Naive B cell (primary cell): ENCODE results near the gene EXOSC7. TPM values are rescaled to one million over a fixed set of nuclear protein-coding genes. Genes with fewer than 3 reads are reported as not detected.

Source experiments
- ATAC-seq, 2 donors: fragments of 150-1000 bp; cut with Tn5 transposase; 2 replicates each; pipeline ENCODE4 v1.10.0; 2021; ENCODE audit warnings: low read depth in 2 of 2, mild to moderate bottlenecking in 2 of 2, moderate library complexity in 2 of 2
- DNase-seq: peaks from one replicate; pipeline ENCODE4 v3.0.0; 2022
- H3K27ac Mint-ChIP-seq, 6 donors: one replicate each; pipeline ENCODE4 v1.8.0; 2020 to 2022; ENCODE audit warnings: mild to moderate bottlenecking in 6 of 6, mixed read lengths in 6 of 6, moderate library complexity in 5 of 6, inconsistent platforms in 2 of 6
- H3K27me3 Mint-ChIP-seq, 3 donors: one replicate each; pipeline ENCODE4 v1.8.0; 2021 to 2022; ENCODE audit warnings: mixed read lengths in 3 of 3, mild to moderate bottlenecking in 1 of 3
- H3K36me3 Mint-ChIP-seq, 2 donors: one replicate each; pipeline ENCODE4 v1.8.0; 2020 to 2022; ENCODE audit warnings: mixed read lengths in 2 of 2, inconsistent platforms in 1 of 2, mild to moderate bottlenecking in 1 of 2
- H3K4me1 Mint-ChIP-seq, 3 donors: one replicate each; pipeline ENCODE4 v1.8.0; 2020 to 2022; ENCODE audit warnings: mixed read lengths in 3 of 3, inconsistent platforms in 1 of 3, mild to moderate bottlenecking in 1 of 3, moderate library complexity in 1 of 3
- H3K4me3 Mint-ChIP-seq, 8 donors: one replicate each; pipeline ENCODE4 v1.8.0; 2020 to 2022; ENCODE audit warnings: mild to moderate bottlenecking in 8 of 8, mixed read lengths in 8 of 8, moderate library complexity in 8 of 8, inconsistent platforms in 2 of 8
- H3K9me3 Mint-ChIP-seq, 7 donors: one replicate each; pipeline ENCODE4 v1.8.0; 2020 to 2022; ENCODE audit warnings: mixed read lengths in 7 of 7, mild to moderate bottlenecking in 5 of 7, inconsistent platforms in 2 of 7, moderate library complexity in 1 of 7
- polyA plus RNA-seq, 6 donors: library from polyadenylated mRNA; unstranded; fragments of 300-500 nt; fragmentation: Illumina TruSeq; gene quantifications; one replicate each; pipeline ENCODE4 v1.2.3, GENCODE V29; 2021; ENCODE audit warnings: low read depth in 6 of 6

Gene EXOSC7
- polyA plus RNA-seq, 6 donors from 2014 or later, result 28.4 to 64.3 (median 39.0) TPM

DNA sequence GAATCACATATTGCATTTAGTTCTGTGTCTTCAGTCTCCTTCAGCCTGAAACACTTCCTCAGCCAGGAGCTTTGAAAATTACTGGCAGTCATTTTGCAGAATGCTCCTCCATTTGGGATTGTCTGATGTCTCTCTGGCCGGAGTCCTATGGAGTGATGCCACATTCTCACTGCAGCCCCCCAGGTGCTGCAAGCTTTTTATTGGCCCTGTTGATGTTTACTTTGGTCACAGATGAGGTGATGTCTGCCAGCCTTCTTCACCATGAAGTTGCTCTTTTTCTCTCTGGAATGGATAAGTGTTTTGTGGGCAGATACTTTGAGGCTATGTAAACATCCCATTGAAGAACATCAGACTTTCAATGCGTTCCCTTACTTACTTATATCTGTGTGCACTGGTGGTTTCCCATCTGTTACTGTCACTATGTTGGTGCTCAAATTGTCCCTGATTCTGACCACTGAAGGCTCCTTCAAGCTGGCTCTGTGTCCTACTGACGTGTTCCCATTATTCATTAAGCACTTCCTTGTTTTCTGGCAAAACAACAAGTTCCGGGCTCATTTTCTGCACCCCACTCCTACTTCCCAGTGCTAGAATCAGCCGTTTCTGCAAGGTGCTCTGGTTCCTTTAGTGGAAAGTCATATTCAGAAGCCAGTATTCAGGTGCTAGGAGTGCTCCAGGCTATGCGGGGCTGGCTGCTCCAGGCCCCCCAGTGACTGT lies 48.7 kb downstream of the EXOSC7 start:
- DNase-seq, result no peak
- no peaks in the 10 kb centered on the region for H3K9me3 Mint-ChIP-seq
- H3K27me3 Mint-ChIP-seq, result peaks cover 5 to 16% (median 11%) of the 10 kb centered on the region in 3 donors
- peak overlapping the region in 1 of 8 donors; percentile 35 for H3K4me3 Mint-ChIP-seq
- peak overlapping the region in 1 of 6 donors; percentile 45 for H3K27ac Mint-ChIP-seq
- peaks cover 0 to 4% (median 0%) of the 10 kb centered on the region in 3 donors for H3K4me1 Mint-ChIP-seq
- H3K36me3 Mint-ChIP-seq, result no peaks in the 10 kb centered on the region
- ATAC-seq, result no peak

DNA sequence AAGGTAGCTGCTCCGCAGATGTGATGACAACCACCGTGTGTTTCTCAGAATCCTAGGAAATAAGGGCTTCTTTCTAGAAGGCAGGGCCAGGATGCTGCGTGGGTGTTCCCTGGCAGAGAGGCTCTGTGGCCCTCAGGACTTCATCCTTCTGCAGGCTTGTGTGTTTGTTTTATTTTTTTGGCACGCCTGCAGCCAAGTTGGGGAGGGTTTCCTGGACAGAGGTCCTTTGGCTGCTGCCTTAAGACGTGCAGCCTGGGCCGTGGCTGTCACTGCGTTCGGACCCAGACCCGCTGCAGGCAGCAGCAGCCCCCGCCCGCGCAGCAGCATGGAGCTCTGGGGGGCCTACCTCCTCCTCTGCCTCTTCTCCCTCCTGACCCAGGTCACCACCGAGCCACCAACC lies 50.0 kb downstream of the EXOSC7 start, which contains the start of gene CLEC3B:
Gene CLEC3B (plus strand): TSS at position 266 of the 400 bp plus-strand sequence. CDS start 60 bp downstream, at position 326.
- ATAC-seq, result no peak
- no peak within 1 kb of the TSS for H3K4me3 Mint-ChIP-seq
- no peaks in the 10 kb centered on the region for H3K36me3 Mint-ChIP-seq
- peaks cover 0 to 4% (median 0%) of the 10 kb centered on the region in 3 donors for H3K4me1 Mint-ChIP-seq
- no peak for DNase-seq
- H3K9me3 Mint-ChIP-seq, result no peaks in the 10 kb centered on the region
- peaks cover 5 to 25% (median 19%) of the 10 kb centered on the region in 3 donors for H3K27me3 Mint-ChIP-seq
- H3K27ac Mint-ChIP-seq, result no peak within 1 kb of the TSS

DNA sequence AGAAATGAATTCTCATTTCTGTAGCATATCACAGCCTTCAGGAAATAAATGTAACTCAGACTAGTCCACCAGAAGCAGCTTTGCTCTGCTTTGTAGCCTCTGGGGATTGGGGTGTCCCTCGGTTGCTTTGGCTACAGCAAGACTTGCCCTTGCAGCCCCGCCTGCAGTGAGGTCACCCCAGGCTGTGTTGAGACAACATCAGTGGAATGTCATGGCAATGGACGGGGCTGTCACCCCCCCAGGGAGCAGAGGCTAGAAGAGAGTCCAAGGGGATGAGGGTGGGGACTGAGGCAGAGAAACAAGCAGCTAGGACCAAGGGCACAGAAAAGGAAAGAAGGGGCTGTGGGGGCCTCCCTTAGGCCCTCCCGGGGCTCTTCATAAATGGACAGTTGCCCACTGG lies 50.9 kb downstream of the EXOSC7 start:
- Mint-ChIP-seq H3K4me3 (no peak overlapping the region), H3K36me3 (no peaks in the 10 kb centered on the region), H3K9me3 (no peaks in the 10 kb centered on the region), H3K27me3 (peaks cover 9 to 31% (median 23%) of the 10 kb centered on the region in 3 donors), H3K4me1 (peaks cover 0 to 4% (median 0%) of the 10 kb centered on the region in 3 donors), H3K27ac (no peak overlapping the region)
- DNase-seq (no peak), ATAC-seq (no peak)

DNA sequence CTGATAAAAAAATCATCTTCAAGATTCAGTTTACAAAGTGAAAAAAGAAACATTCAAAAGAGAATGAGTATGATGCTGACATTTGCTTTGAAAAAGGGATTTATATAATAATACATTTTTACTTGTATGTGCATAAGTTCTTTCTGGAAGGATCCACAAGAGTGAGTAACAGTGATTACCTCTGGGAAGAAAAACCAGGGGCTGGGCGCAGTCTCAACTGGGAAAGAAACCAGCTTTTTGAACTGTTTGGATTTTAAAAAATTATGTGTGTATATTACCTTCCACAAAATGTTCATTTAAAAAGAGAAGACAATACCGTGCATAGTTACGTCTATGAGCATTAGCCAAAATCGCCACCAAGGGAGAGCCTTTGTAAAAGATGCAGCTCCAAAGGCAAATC lies 51.4 kb downstream of the EXOSC7 start:
- no peak for DNase-seq
- Mint-ChIP-seq H3K4me1 (peaks cover 0 to 4% (median 0%) of the 10 kb centered on the region in 3 donors), H3K27ac (no peak overlapping the region), H3K27me3 (peaks cover 14 to 36% (median 28%) of the 10 kb centered on the region in 3 donors), H3K36me3 (no peaks in the 10 kb centered on the region), H3K4me3 (no peak overlapping the region), H3K9me3 (peaks cover 0 to 3% (median 0%) of the 10 kb centered on the region in 7 donors)
- no peak for ATAC-seq

DNA sequence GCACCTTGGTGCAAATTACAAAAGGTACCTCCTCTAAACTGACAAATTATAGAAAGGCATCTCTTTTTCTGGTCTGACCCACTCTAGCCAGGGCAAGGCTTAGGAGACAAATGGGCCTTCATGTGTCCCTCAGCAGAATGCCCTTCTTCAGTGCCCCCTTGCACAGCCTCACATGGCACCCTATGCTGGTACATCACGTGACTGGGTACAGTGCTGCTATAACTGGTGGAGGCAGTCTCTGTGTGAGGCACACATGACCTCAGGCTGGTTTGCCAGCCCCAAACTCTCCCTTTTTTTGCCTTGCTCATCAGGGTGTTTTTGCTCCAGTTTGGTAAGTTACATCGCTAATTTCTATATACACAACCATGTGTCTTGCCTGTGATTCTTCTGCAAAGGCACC lies 53.2 kb downstream of the EXOSC7 start:
- Mint-ChIP-seq H3K4me1 (peaks cover 0 to 4% (median 3%) of the 10 kb centered on the region in 3 donors), H3K36me3 (no peaks in the 10 kb centered on the region), H3K9me3 (peaks cover 0 to 3% (median 0%) of the 10 kb centered on the region in 7 donors), H3K27me3 (peaks cover 20 to 39% (median 38%) of the 10 kb centered on the region in 3 donors), H3K4me3 (no peak overlapping the region), H3K27ac (no peak overlapping the region)
- ATAC-seq, result no peak
- DNase-seq, result no peak

DNA sequence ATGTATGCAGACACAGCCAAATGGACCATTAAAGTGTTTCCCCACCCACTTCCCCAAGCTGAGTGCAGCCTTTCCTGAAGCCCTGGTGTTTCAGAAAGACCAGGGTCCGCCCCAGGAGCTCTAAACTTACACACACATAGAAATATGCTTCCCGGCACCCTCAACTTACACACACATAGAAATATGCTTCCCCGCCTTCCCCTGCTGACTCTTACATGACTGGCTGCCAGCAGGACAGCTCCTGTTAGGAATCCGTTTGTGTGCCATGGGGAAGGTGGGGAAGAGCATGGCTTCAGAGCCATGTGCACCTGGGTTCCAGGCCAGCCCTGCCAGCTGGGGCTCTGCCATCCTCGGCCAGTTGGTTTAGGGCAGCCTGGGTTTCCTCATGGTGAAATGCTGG lies 53.6 kb downstream of the EXOSC7 start:
- Mint-ChIP-seq H3K27ac (no peak overlapping the region), H3K9me3 (peaks cover 0 to 3% (median 0%) of the 10 kb centered on the region in 7 donors), H3K4me1 (peaks cover 2 to 6% (median 3%) of the 10 kb centered on the region in 3 donors), H3K36me3 (no peaks in the 10 kb centered on the region), H3K4me3 (no peak overlapping the region), H3K27me3 (peaks cover 23 to 44% (median 40%) of the 10 kb centered on the region in 3 donors)
- DNase-seq (no peak), ATAC-seq (no peak)

DNA sequence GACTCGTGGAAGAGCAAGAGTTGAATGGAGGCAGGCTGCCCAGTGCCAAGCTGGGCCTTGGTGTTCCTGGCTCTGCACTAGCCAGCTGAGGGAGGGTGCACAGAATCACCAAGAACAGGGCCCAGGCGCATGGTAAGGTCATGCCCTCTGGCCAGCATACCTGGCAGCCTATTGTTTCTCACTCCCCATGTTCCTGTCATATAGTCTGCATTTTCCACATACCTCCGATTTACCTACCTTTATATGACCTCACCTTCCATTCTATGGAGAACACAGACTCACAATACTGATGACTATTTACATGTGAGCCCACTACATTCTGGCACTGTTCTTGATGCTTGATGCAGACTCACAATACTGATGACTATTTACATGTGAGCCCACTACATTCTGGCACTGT lies 55.5 kb downstream of the EXOSC7 start:
- H3K4me3 Mint-ChIP-seq, result no peak overlapping the region
- no peak overlapping the region for H3K27ac Mint-ChIP-seq
- peaks cover 0 to 3% (median 0%) of the 10 kb centered on the region in 7 donors for H3K9me3 Mint-ChIP-seq
- no peak for DNase-seq
- no peak for ATAC-seq
- H3K36me3 Mint-ChIP-seq, result no peaks in the 10 kb centered on the region
- H3K27me3 Mint-ChIP-seq, result peaks cover 27 to 62% (median 59%) of the 10 kb centered on the region in 3 donors
- H3K4me1 Mint-ChIP-seq, result peaks cover 16 to 22% (median 18%) of the 10 kb centered on the region in 3 donors

DNA sequence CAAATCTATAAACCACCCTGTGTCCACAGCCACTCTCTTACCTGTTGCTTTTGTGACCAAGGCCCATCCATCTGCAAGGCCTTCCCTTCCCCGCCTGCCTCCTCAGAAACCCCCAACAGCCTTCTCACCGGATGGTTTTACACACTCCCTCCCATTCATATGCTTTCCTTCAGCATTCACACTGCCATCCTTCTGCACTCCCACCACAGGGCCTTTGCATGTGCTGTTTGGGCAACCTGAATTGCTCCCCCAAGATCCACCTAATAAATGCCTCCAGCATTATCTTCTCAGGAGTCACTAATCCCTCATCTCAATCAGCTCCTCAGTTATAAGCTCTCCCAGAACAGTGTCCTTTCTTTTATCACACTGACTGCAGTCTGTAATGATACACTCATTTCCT lies 56.1 kb downstream of the EXOSC7 start:
- H3K4me1 Mint-ChIP-seq, result peaks cover 16 to 24% (median 18%) of the 10 kb centered on the region in 3 donors

DNA sequence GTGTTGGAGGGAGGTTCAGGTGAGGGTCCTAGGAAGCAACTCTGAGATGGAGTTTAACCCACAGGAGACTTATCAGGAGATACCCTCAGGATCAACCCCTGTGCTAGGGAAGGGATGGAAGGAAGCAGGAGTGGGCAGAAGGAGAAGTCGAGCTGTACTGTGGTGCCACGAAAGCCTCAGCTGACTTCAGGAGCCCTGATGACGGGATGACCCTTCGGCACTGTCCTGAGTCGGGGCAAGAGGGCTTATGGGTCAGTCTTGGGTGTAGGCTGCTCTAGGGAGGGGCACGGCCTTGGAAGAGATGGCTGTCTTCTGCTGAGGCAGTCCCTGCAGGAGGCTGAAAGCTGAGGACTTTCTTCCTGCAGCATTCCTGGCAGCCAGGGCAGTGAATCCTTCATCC lies 57.7 kb downstream of the EXOSC7 start:
- Mint-ChIP-seq H3K27me3 (peaks cover 27 to 62% (median 58%) of the 10 kb centered on the region in 3 donors), H3K4me1 (peaks cover 16 to 30% (median 18%) of the 10 kb centered on the region in 3 donors), H3K9me3 (peaks cover 0 to 3% (median 0%) of the 10 kb centered on the region in 7 donors), H3K27ac (no peak overlapping the region), H3K36me3 (no peaks in the 10 kb centered on the region), H3K4me3 (peak overlapping the region in 2 of 8 donors; percentile 29 to 78)
- no peak for DNase-seq
- no peak for ATAC-seq

More for the DNA sequence above, 56.1 kb downstream of the EXOSC7 start:
- H3K27ac Mint-ChIP-seq, result peak overlapping the region in 1 of 6 donors; percentile 8
- H3K9me3 Mint-ChIP-seq, result peaks cover 0 to 3% (median 0%) of the 10 kb centered on the region in 7 donors
- DNase-seq (no peak), ATAC-seq (no peak)
- no peaks in the 10 kb centered on the region for H3K36me3 Mint-ChIP-seq
- H3K27me3 Mint-ChIP-seq, result peaks cover 23 to 62% (median 60%) of the 10 kb centered on the region in 3 donors
- no peak overlapping the region for H3K4me3 Mint-ChIP-seq

DNA sequence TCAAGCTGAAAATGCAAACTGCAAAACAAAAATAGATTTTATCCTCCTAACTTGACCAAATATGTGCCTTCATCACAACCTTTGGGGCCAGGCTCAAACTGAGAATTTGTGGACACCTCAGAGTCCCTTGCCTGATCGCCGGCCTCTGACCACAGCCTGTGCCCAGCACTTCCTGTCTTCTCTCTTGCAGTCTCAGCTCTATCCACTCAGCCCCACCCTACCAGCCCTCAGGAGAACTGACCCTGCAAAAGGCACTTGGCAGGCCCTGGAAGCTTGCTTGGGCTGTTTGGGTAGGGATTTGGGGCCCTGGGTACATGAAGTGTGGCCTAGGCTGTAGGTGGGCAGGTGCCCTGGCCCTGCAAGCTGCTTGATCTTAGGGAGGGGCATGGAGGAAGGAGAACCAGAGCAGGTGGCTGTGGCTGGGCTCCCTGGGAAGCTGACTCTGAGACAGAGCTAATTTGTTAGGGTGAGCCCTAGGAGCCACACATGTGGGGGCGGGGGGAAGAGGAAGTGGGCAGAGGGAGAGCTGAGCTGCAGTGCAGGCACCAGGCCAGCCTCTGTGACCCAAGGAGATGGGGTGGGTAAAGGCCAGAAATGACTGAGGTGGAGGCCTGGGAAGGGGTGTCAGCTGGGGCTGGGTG lies 58.7 kb downstream of the EXOSC7 start:
- Mint-ChIP-seq H3K4me1 (peaks cover 16 to 30% (median 18%) of the 10 kb centered on the region in 3 donors), H3K9me3 (peaks cover 0 to 3% (median 0%) of the 10 kb centered on the region in 7 donors), H3K36me3 (no peaks in the 10 kb centered on the region), H3K4me3 (peak overlapping the region in 5 of 8 donors; percentile 25 to 75 (median 49)), H3K27me3 (peaks cover 27 to 61% (median 54%) of the 10 kb centered on the region in 3 donors), H3K27ac (no peak overlapping the region)
- DNase-seq (no peak), ATAC-seq (peak; percentile 22 to 31)

DNA sequence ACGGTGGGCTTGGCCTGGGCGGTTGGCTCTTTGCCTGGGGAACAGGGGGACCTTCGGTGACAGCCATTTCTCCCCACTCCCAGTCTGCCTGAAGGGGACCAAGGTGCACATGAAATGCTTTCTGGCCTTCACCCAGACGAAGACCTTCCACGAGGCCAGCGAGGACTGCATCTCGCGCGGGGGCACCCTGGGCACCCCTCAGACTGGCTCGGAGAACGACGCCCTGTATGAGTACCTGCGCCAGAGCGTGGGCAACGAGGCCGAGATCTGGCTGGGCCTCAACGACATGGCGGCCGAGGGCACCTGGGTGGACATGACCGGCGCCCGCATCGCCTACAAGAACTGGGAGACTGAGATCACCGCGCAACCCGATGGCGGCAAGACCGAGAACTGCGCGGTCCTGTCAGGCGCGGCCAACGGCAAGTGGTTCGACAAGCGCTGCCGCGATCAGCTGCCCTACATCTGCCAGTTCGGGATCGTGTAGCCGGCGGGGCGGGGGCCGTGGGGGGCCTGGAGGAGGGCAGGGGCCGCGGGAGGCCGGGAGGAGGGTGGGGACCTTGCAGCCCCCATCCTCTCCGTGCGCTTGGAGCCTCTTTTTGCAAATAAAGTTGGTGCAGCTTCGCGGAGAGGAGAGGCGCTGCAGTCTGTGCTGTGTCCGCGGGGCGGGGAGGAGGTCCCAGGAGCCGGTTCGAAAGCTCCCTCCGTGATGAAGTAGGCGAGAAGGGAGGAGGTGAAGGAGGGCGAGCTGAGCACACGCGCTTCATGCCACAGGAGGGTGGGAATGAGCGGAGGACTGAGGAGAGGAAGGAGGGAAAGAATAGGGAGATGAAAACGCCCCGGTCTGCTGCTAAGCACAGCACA lies 59.6 kb downstream of the EXOSC7 start:
- H3K4me1 Mint-ChIP-seq, result peaks cover 16 to 30% (median 18%) of the 10 kb centered on the region in 3 donors
- no peak for ATAC-seq
- H3K9me3 Mint-ChIP-seq, result peaks cover 0 to 3% (median 0%) of the 10 kb centered on the region in 7 donors
- peak overlapping the region in 7 of 8 donors; percentile 49 to 83 (median 64) for H3K4me3 Mint-ChIP-seq
- peak overlapping the region in 1 of 6 donors; percentile 31 for H3K27ac Mint-ChIP-seq
- H3K36me3 Mint-ChIP-seq, result no peaks in the 10 kb centered on the region
- H3K27me3 Mint-ChIP-seq, result peaks cover 27 to 59% (median 45%) of the 10 kb centered on the region in 3 donors
- no peak for DNase-seq

DNA sequence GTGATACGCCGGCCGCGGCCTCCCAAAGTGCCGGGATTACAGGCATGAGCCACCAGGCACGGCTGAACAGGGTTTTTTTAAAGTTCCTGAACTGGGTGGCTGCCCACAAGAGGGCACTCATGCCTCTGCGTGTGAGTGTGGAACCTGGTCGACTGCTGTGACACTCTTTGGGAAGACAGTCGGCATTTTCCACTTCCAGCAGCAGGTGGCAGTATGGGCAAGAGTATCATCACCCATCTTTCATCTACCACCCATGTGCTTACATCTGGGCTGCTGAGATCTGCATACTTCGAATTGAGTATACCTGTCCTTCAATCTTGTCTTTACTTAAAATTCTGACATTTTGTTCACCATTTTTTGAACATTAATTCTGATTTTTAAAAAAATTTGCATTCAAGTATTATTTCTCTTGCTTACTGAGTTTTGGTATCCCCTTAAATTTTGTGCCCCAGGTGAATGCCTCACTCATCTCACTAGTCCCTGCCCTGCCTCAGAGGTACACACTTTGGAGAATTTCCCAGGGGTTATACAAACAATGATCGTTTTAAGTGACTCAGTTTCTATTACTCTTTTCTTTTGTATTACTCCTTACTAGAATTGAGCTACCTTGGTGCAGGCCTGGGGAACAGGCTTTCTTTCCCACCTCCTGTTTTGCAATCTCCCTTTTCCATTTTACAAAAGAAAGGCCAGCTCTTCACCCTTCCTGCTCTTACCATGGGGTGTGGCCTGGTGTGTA lies 61.8 kb downstream of the EXOSC7 start:
- H3K4me1 Mint-ChIP-seq, result peaks cover 22 to 37% (median 26%) of the 10 kb centered on the region in 3 donors
- peaks cover 17 to 49% (median 32%) of the 10 kb centered on the region in 3 donors for H3K27me3 Mint-ChIP-seq
- peak overlapping the region in 4 of 8 donors; percentile 29 to 68 (median 46) for H3K4me3 Mint-ChIP-seq
- peak overlapping the region in 2 of 6 donors; percentile 52 to 54 for H3K27ac Mint-ChIP-seq
- H3K36me3 Mint-ChIP-seq, result no peaks in the 10 kb centered on the region
- H3K9me3 Mint-ChIP-seq, result peaks cover 0 to 1% (median 0%) of the 10 kb centered on the region in 7 donors
- DNase-seq (peak; percentile 78), ATAC-seq (peak; percentile 90 to 91)
